ENCODE results near the gene CTNNBL1.
"Not testable (repeated sequence)": the region's sequence is repeated elsewhere in the genome, so short reads cannot be mapped to it uniquely, and the experiment has no call there.

Gene CTNNBL1

DNA sequence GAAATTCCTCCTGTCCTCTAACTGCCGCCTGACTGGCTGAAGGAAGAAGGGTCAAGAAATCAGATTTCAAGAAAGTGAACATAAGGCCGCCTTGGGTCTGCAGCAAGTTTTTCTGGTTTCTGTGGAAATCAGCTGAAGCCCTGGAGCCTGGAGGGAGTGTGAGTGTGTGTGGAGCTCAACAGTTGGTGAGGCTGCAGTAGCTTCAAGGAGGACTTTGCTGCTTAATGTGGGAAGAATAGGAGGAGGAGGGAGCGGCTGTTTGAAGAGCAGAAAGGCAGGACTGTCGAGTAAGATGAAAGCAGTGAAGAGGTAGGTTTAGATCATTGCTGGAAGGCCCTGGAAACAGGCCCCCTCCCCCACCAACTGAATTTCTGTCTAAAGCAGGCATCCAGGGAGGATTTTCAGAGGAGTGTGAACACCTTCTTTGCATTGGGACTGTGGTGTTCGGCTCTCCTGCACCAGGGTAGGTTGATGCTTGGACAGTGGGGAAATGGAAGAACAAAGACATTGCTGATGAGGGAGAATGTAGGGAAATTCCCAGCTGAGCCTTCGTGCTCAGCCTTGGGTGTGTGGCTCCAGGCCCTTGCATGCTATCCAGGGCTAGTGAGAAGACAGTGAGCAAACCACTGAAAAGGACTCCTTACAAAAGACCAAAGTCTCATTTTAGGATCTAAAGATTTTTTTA is 129.6 kb downstream of the CTNNBL1 start:
- DNase-seq = peak; percentile 12

DNA sequence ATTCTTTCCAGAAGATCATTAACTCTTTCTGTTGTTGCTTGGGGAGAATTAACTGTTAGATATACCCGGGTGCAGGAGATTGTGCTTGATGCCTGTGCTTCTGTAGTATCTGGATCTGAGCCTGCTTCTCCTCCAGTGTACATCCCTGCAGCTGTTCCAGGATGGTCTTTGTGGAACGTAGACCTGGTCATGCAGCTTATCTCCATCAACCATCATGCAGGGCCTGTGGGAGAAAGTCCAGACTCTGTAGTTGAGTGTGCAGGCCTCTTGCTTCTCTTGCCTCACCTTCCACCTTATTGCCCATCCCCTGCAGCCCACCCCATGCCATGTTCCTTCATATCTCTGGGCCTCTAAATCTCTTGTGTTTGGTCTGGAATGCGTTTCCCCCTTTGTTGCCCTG is 133.8 kb downstream of the CTNNBL1 start:
- no peak for DNase-seq

DNA sequence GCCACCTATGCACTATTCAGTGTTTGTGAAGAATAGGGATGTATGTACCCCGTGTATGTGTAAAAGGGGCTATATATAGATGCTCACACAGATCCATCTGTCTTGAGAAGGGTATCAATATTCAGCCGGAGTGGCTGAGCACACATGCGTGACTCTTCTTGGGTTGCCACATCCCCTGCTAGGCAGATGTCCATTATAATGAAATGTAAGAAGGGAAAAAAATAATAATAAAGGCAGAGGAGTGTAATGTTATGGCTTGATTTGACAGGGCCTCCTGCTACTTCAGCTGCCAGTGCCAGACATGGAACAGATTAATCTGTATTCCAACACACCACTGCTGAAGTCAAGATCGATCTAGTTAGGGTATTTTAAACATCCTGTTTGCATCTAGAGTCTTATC is 134.9 kb downstream of the CTNNBL1 start:
- DNase-seq = no peak

DNA sequence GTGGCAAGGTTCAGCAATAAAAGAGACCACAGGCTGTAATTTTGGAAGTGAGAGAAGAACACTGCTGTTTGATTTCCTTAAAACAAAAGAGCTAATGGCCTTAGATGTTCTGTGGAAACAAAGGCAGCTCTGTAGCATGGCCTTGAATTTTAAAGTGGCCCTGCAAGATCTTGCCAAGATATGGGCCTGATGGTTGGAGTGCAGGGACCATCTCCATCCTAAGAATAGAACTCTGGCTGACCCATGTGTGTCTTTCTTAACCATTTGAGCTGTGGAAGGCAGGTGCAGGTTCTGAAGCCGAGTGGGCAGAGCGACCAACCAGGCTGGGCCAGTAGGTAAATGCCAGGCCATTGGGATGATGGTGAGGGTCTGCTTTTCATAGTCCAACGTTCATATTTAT is 135.3 kb downstream of the CTNNBL1 start:
- no peak for DNase-seq

DNA sequence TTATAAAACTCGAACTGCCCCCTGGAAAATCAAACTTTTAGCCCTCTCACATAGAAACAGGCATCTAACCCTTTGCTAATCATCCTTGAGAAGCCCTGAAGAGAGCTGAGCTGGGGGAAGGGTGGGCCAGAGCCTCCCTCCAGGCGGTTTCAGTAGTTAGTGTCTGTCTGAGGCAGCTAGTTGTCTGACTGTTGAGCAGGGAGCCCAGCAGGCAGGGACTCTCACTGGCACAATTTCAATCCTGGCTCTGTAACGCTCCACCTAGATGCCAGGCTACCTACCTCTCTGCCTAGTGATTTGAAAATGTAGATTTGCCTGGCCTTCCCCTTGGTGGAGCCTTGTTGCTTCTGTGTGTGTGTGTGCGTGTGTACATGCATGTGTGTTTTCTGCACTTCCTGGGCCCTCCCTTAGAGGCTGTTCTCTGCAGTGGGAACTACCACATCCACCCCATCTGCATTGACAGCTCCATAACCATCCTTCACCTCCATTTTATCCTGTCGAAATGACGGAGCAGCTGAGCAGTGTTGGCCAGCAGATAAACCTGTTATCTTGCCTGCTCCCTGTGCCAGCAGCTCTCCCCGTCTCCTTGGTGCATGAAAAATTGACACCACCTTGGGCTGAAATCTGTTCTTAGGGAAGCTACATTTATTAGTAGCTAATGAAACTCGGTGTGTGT is 139.5 kb downstream of the CTNNBL1 start:
- no peak for DNase-seq

GRCh38 chr20:37836926-37837325 is 143.1 kb downstream of the CTNNBL1 start:
- DNase-seq = no peak

- no peak for DNase-seq
These were observed 144.1 kb downstream of the CTNNBL1 start for GRCh38 chr20:37837924-37838323.

DNA sequence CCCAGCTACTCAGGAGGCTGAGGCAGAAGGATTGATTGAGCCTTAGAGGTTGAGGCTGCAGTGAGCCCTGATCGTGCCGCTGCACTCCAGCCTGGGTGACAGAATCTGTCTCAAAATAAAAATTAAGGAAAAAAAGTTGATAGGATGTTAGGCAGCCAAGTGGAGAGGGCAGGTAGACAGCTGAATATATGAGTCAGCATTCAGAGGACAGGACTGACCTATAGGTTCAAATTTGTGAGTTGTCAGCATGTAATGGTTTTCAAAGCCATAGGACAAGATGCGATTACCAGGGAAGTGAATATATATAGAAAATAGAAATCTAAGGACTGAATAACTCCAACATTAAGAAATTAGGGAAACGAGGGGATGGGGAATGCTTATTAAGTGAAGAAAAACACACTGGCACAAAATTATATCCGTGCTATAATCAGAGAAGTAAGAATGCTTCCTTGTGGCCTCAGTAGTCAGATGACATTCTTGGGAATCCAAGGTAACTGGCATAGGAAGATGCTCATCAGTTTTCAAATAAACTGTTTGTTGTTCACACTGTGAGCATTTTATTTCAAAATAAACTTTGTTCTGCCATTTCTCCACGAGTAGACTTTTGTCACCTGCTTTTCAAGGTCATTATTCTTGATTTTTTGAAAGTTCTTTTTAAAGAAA is 145.1 kb downstream of the CTNNBL1 start:
- no peak for DNase-seq

- peak; percentile 91 for DNase-seq
These were observed 145.6 kb downstream of the CTNNBL1 start for GRCh38 chr20:37839432-37839827.

- no peak for DNase-seq
These were observed 146.1 kb downstream of the CTNNBL1 start for GRCh38 chr20:37839955-37840354.

- no peak for DNase-seq
These were observed 147.6 kb downstream of the CTNNBL1 start for GRCh38 chr20:37841389-37841788.

GRCh38 chr20:37841971-37842370 is 148.1 kb downstream of the CTNNBL1 start:
- DNase-seq = no peak

- no peak for DNase-seq
These were observed 151.4 kb downstream of the CTNNBL1 start for GRCh38 chr20:37845241-37845681.

- DNase-seq = no peak
These were observed 152.0 kb downstream of the CTNNBL1 start for GRCh38 chr20:37845878-37846277.

- peak; percentile 63 for DNase-seq
These were observed 152.7 kb downstream of the CTNNBL1 start for GRCh38 chr20:37846573-37846972.

- no peak for DNase-seq
These were observed 154.9 kb downstream of the CTNNBL1 start for GRCh38 chr20:37848706-37849105.

GRCh38 chr20:37849156-37849555 is 155.3 kb downstream of the CTNNBL1 start:
- DNase-seq = no peak

DNA sequence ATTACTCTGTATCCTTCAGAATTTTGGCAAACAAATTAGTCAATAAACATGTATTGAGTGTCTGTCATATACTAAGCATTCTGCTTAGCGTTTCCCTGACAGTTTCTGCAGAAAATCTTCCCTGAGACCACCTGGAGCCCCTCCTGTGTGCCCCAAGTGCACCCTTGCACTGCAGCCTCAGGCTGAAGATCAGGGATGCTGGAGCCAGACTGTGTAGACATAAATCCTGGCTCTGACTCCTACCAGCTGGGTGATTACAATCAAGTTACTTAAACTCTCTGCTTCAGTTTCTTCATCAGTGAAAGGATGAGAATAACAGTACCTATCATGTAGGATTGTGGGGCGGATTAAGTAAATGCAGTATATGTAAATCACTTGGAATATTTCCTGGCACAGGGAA is 155.7 kb downstream of the CTNNBL1 start:
- DNase-seq = no peak

GRCh38 chr20:37850036-37850592 is 156.3 kb downstream of the CTNNBL1 start:
- DNase-seq = no peak

GRCh38 chr20:37850724-37851355 is 157.0 kb downstream of the CTNNBL1 start:
- no peak for DNase-seq

- DNase-seq = no peak
These were observed 158.8 kb downstream of the CTNNBL1 start for GRCh38 chr20:37852666-37853065.

GRCh38 chr20:37853823-37854375 is 160.1 kb downstream of the CTNNBL1 start:
- DNase-seq = no peak

DNA sequence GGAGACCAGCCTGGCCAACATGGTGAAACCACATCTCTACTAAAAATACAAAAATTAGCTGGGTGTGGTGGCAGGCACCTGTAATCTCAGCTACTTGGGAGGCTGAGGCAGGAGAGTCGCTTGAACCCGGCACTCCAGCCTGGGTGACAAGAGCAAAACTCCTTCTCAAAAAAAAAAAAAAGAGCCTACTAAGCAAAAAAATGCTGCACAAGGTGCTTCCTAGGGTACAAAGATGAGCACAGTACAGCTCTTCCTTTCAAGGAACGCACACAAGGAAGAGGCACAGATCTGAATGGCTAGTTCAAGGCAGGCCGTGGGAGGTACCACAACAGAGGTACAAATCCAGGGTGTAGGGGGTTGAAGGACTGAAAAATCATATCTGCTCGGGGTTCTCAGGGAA is 162.2 kb downstream of the CTNNBL1 start:
- DNase-seq = not testable (repeated sequence)

Data from NCI-H510A treated with DMSO at 0.1 percent for 48 hours (cell line).